ENCODE measurements around the gene ANXA1. TPM values are rescaled to one million over a fixed set of nuclear protein-coding genes. Genes with fewer than 3 reads are reported as not detected.
A peak's percentile ranks its signal among the peaks of the same experiment; 100 is the strongest.

ANXA1 gene
- total and polyA plus RNA-seq, 5 experiments from 2014 or later: 33.9 to 239 (median 89.4) TPM

DNA sequence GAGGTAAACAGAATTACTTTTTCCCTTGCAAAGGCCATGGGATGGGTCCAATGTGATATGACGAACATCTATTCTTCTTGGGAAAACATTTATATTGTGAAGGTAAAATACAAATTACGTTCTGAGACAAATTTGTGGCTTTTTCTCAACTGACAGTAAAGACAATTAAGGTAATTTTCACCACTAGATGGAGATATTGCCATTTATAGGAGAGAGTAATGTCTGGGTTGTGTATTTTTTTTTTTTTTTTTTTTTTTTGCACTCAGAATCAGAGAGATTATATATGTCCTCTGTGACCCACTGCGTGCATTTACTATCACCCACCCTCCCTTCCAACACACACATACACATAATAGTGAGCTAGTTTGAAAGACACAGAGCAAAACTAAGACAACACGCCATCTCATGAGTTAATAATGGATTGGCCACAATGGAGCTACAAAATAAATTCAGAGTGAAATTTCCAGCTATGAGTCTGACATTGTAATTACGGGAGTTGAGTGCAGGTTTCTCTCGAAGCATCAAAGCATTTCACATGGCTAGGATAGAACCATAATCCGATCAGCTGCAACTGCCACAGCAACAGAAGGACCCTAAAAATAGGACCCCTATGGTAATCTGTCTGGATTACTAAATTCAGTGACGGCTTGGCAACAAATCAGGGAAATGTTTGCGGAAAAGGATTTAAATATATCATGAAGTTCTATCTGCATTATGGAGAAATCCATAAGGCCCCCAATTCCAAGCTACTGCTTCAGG, 49.2 kb downstream of the ANXA1 start:
- Mint-ChIP-seq H3K27me3 (peaks cover 2 to 25% (median 11%) of the 10 kb centered on the region in 5 donors), H3K27ac (no peak overlapping the region), H3K4me3 (no peak overlapping the region), H3K9me3 (no peaks in the 10 kb centered on the region), H3K4me1 (no peaks in the 10 kb centered on the region), H3K36me3 (peaks cover 0 to 2% (median 0%) of the 10 kb centered on the region in 3 donors)
- peak in 3 of 10 donors; percentile 20 to 28 (median 22) for DNase-seq
- peak in 1 of 2 donors; percentile 39 for ATAC-seq
- POLR2A ChIA-PET: no interaction called here

DNA sequence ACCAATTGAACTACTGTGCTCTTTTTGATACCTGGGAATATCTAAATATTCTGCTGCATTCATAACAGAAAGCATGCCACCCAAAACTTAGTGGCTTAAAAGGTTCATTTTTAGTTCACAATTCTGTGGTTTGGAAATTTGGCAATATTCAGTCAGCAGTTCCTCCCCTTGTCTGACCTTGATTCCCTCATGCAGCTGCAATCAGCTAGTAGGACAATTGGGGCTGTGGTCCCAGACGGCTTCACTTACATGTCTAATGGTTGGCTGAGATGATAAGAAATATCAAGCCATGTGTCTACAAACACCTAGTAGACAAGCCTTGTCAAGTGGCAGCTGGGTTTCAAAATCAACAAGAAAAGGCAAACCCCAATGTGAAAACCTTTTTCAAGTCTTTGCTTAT, 51.3 kb downstream of the ANXA1 start:
- H3K4me1 Mint-ChIP-seq: no peaks in the 10 kb centered on the region
- H3K9me3 Mint-ChIP-seq: no peaks in the 10 kb centered on the region
- H3K27me3 Mint-ChIP-seq: peaks cover 0 to 18% (median 7%) of the 10 kb centered on the region in 5 donors
- ATAC-seq (no peak), DNase-seq (no peak)
- H3K27ac Mint-ChIP-seq: no peak overlapping the region
- POLR2A ChIA-PET: no interaction called here
- H3K36me3 Mint-ChIP-seq: no peaks in the 10 kb centered on the region
- H3K4me3 Mint-ChIP-seq: no peak overlapping the region

DNA sequence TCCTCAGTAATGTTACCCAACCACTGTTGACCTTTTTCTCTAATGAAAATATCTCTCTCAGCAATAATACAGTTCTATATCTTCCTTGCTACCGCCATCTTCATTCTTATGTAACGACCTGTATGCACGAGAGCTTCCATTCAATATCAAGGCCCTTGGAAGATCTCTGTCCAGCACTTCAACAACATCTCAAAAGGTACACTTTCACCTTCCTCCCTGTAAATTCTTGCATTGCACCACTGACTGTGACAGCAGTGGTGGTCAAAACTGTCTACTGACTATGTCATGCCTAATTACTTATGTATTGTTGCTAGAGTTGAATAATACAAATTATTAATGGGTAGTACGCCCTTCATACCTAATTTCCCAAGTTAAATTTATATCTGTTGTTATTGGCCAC, 53.3 kb downstream of the ANXA1 start:
- ATAC-seq (no peak), DNase-seq (no peak)
- POLR2A ChIA-PET: no interaction called here

GRCh38 chr9:73206851-73207250, 55.2 kb downstream of the ANXA1 start:
- H3K27me3 Mint-ChIP-seq: peaks cover 0 to 17% (median 6%) of the 10 kb centered on the region in 5 donors
- H3K27ac Mint-ChIP-seq: no peak overlapping the region
- H3K9me3 Mint-ChIP-seq: no peaks in the 10 kb centered on the region
- POLR2A ChIA-PET: no interaction called here
- no peaks in the 10 kb centered on the region for H3K36me3 Mint-ChIP-seq
- no peak overlapping the region for H3K4me3 Mint-ChIP-seq
- DNase-seq (no peak), ATAC-seq (no peak)
- H3K4me1 Mint-ChIP-seq: no peaks in the 10 kb centered on the region

More for the DNA sequence above, 53.3 kb downstream of the ANXA1 start:
- Mint-ChIP-seq H3K4me1 (no peaks in the 10 kb centered on the region), H3K27ac (no peak overlapping the region), H3K9me3 (no peaks in the 10 kb centered on the region), H3K27me3 (peaks cover 0 to 17% (median 6%) of the 10 kb centered on the region in 5 donors), H3K4me3 (no peak overlapping the region), H3K36me3 (no peaks in the 10 kb centered on the region)

- Mint-ChIP-seq H3K4me1 (no peaks in the 10 kb centered on the region), H3K4me3 (no peak overlapping the region), H3K36me3 (no peaks in the 10 kb centered on the region), H3K27ac (no peak overlapping the region), H3K9me3 (no peaks in the 10 kb centered on the region), H3K27me3 (peaks cover 2 to 32% (median 6%) of the 10 kb centered on the region in 5 donors)
- ATAC-seq (no peak), DNase-seq (no peak)
- POLR2A ChIA-PET: no interaction called here
Observed at GRCh38 chr9:73210886-73211666, 59.4 kb downstream of the ANXA1 start.

DNA sequence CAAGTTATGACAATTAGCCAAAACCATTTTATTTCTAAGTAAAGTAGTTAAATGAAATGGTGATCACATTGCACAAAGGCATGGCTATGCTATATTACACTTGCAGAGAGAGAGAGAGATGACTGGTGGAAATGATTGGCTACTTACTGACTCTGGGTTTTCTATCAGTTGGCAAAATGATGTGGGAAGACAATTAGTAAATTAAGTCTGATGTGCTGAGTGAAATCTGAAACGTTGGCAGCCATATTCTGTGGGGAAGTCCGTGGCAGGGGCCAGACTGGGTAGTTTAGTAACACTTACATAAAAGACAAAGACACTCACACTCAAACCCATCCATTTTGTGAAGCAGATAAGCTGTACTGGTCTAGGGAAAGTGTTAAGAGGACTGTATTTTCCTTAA, 61.6 kb downstream of the ANXA1 start:
- Mint-ChIP-seq H3K36me3 (no peaks in the 10 kb centered on the region), H3K27ac (no peak overlapping the region), H3K27me3 (peaks cover 6 to 38% (median 10%) of the 10 kb centered on the region in 5 donors), H3K4me3 (no peak overlapping the region), H3K9me3 (no peaks in the 10 kb centered on the region), H3K4me1 (no peaks in the 10 kb centered on the region)
- POLR2A ChIA-PET: no interaction called here
- ATAC-seq (no peak), DNase-seq (no peak)

GRCh38 chr9:73215249-73215648, 63.6 kb downstream of the ANXA1 start:
- POLR2A ChIA-PET: no interaction called here
- no peaks in the 10 kb centered on the region for H3K36me3 Mint-ChIP-seq
- no peak for DNase-seq
- no peak overlapping the region for H3K27ac Mint-ChIP-seq
- no peak overlapping the region for H3K4me3 Mint-ChIP-seq
- H3K9me3 Mint-ChIP-seq: no peaks in the 10 kb centered on the region
- no peak for ATAC-seq
- no peaks in the 10 kb centered on the region for H3K4me1 Mint-ChIP-seq
- H3K27me3 Mint-ChIP-seq: peaks cover 4 to 42% (median 20%) of the 10 kb centered on the region in 5 donors

DNA sequence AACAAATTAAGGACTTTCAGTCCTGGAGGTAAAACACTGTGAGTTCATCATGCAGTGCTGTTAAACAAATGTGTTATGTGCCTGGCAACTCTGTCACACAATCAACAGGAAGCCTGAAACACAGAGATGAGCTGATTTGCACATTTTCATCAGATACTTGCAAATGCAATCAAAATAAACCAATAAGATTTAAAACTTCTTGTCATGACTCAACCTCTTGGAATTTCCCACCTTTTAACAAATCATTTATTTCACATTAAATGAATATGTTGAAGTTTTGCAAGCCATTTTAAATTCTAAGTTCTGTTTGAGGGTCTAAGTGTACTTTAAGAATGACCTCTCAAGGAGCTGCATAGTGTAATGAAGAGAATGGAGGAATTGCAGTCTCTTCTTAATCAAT, 64.4 kb downstream of the ANXA1 start:
- no peak overlapping the region for H3K27ac Mint-ChIP-seq
- POLR2A ChIA-PET: no interaction called here
- DNase-seq (no peak), ATAC-seq (no peak)
- no peaks in the 10 kb centered on the region for H3K36me3 Mint-ChIP-seq
- no peaks in the 10 kb centered on the region for H3K9me3 Mint-ChIP-seq
- no peak overlapping the region for H3K4me3 Mint-ChIP-seq
- H3K27me3 Mint-ChIP-seq: peaks cover 7 to 44% (median 20%) of the 10 kb centered on the region in 5 donors
- H3K4me1 Mint-ChIP-seq: no peaks in the 10 kb centered on the region

Other genes starting within 250 kb of the ANXA1 start
- under 1 TPM; 0.23 to 0.30 TPM for gene ALDH1A1, start 198.8 kb upstream of the ANXA1 start, total RNA-seq
- under 1 TPM in 1 of 3 donors, not detected in 2; 0.11 TPM for gene ALDH1A1, start 198.8 kb upstream of the ANXA1 start, polyA plus RNA-seq